Esophagus (tissue), 2 donors: Measurements from ENCODE around the gene SLC25A38. TPM values are rescaled to one million over a fixed set of nuclear protein-coding genes. Genes with fewer than 3 reads are reported as not detected.

Experiments
- H3K27ac ChIP-seq, 2 donors: one replicate each; pipeline ENCODE4 v1.5.1; 2013; ENCODE audit warnings: low read depth in 2 of 2, mild to moderate bottlenecking in 2 of 2, inconsistent platforms in 1 of 2, low read length in 1 of 2, moderate library complexity in 1 of 2
- H3K27me3 ChIP-seq, 2 donors: one replicate each; pipeline ENCODE4 v1.6.1; 2013; ENCODE audit warnings: low read length in 2 of 2, control low read depth in 1 of 2, mild to moderate bottlenecking in 1 of 2; ENCODE audit not compliant: insufficient read depth in 2 of 2, control insufficient read depth in 1 of 2
- H3K36me3 ChIP-seq, 2 donors: one replicate each; pipeline ENCODE4 v1.6.1; 2013; ENCODE audit warnings: low read length in 1 of 2; ENCODE audit not compliant: control insufficient read depth in 2 of 2, insufficient read depth in 2 of 2
- H3K4me1 ChIP-seq, 2 donors: one replicate each; pipeline ENCODE4 v1.6.1; 2013; ENCODE audit warnings: low read length in 1 of 2; ENCODE audit not compliant: control insufficient read depth in 2 of 2, insufficient read depth in 2 of 2
- H3K4me3 ChIP-seq, 2 donors: one replicate each; pipeline ENCODE4 v1.5.1; 2013; ENCODE audit warnings: low read length in 2 of 2, mild to moderate bottlenecking in 2 of 2, low read depth in 1 of 2, moderate library complexity in 1 of 2
- H3K9me3 ChIP-seq, 2 donors: one replicate each; pipeline ENCODE4 v1.6.1; 2013; ENCODE audit warnings: mild to moderate bottlenecking in 2 of 2, low read depth in 1 of 2, low read length in 1 of 2, moderate library complexity in 1 of 2; ENCODE audit not compliant: control insufficient read depth in 2 of 2, insufficient read depth in 1 of 2
- WGBS, 2 donors: extraction: QIAGEN DNeasy Blood & Tissue Kit; methylation state at CpG; one replicate each; pipeline ENCODE4 v1.1.7; 2013; 5-methylcytosine and 5-hydroxymethylcytosine counted together
- polyA plus RNA-seq, 2 donors: library from polyadenylated mRNA; stranded (reverse); fragments of 200-250 nt; gene quantifications; one replicate each; pipeline ENCODE4 v1.2.3, GENCODE V29; 2013
- donor health status: healthy with polysubstance abuse.
- donor health status: Bipolar disorder and iron deficiency.

Gene SLC25A38
- polyA plus RNA-seq, 2 donors, result 9.2 to 11.9 TPM

DNA sequence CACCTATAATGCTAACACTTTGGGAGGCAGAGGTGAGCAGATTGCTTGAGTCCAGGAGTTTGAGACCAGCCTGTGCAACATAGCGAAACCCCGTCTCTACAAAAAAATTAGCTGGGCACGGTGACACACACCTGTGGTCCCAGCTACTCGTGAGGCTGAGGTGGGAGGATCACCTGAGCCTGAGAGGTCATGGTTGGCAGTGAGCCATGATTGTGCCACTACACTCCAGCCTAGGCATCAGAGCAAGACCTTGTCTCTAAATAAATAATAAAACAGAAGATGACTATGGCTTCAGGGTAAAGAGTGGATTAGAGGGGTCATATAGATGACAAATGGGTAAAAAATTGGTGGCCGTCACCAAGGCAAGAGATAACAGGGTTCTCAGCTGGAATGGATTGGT, 3.1 kb downstream of the SLC25A38 start:
- WGBS, 2 donors, result 75 to 78% methylated on average over 5 of the region's 5 CpGs
- Histone ChIP-seq H3K36me3 (peaks cover 2 to 6% of the 10 kb centered on the region in 2 donors), H3K27me3 (no peaks in the 10 kb centered on the region), H3K4me1 (peaks cover 0 to 4% of the 10 kb centered on the region in 2 donors), H3K4me3 (no peak overlapping the region), H3K9me3 (no peaks in the 10 kb centered on the region), H3K27ac (no peak overlapping the region)

DNA sequence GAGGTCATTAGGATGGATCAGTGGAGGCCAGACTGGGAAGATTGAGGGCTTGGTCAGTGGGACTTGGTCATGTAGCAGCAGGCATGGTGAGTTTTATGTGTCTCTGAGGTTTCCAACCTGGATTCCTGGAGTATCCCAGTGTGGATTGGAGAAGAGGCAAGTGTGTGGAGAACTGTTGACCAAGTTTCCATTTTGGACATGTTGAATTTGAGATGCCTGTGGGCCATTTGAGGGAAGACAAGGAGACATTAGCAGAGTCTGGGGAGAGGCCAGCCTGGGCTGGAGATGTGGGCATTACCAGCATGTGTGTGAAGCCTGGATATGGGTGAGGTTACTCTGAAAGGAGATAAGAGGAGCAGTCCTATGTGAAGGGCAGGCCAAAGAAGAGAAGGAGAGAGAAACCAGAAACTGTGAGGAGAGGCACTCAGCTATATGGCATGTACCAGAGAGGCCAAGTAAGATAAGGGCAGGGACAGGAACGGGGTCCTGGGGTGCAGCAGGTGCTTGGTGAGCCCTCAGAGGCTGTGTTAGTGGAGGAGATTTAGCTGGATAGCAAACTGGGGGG, 4.3 kb downstream of the SLC25A38 start:
- 89 to 94% methylated on average over 1 of the region's 1 CpG for WGBS, 2 donors

DNA sequence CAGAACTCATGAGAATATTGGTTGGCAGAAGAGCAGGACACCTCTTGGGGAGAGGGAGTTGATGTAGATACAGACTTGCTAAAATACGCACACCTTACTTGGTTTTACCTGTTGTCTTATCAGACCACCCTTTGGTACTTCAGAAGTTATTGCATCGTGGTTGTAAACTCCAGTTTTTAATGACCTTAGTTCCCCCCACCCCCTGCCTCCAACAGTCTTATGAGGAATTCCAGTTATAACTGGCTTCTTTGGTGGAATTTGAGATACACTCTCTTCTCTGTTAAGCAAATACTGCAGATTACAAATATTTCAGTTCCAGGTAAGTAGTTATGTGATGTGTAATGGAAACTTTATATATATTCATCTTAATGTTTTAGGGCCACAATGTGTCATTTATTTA, 5.0 kb downstream of the SLC25A38 start:
- Histone ChIP-seq H3K9me3 (no peaks in the 10 kb centered on the region), H3K4me3 (no peak overlapping the region), H3K4me1 (peaks cover 0 to 4% of the 10 kb centered on the region in 2 donors), H3K27ac (no peak overlapping the region), H3K27me3 (no peaks in the 10 kb centered on the region), H3K36me3 (peaks cover 4 to 14% of the 10 kb centered on the region in 2 donors)
- WGBS, 2 donors, result 63 to 88% methylated on average over 2 of the region's 2 CpGs

More for the DNA sequence above, 4.3 kb downstream of the SLC25A38 start:
- H3K4me1 ChIP-seq, result peaks cover 0 to 4% of the 10 kb centered on the region in 2 donors
- no peaks in the 10 kb centered on the region for H3K27me3 ChIP-seq
- peaks cover 4 to 13% of the 10 kb centered on the region in 2 donors for H3K36me3 ChIP-seq
- H3K27ac ChIP-seq, result no peak overlapping the region
- no peak overlapping the region for H3K4me3 ChIP-seq
- H3K9me3 ChIP-seq, result no peaks in the 10 kb centered on the region

DNA sequence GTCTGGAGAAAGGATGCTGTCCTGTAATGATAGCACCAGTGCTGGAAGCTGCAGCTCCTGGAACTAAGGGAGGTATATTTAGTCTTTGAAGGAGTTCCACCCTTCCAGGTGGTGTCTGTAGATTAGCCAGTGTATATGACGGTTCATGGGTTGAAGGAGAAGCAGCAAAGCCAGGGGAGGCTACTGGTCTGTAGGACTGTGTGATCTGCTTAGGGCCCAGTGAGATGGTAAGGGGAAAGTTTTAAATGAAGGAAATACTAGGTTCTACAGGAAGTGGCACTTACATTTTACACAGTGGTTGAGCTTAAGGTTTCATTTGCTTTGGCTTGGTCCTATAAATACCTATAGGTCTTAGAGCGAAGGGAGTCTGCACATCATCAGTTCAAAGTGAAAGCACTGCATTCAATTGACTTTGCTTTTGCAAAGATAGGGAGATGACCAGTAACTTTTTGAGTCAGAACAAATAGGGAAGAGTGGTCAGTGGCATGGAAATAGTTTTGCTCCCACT, 5.6 kb downstream of the SLC25A38 start:
- Histone ChIP-seq H3K27me3 (no peaks in the 10 kb centered on the region), H3K36me3 (peaks cover 4 to 14% of the 10 kb centered on the region in 2 donors), H3K4me3 (no peak overlapping the region), H3K27ac (no peak overlapping the region), H3K4me1 (peaks cover 0 to 4% of the 10 kb centered on the region in 2 donors), H3K9me3 (no peaks in the 10 kb centered on the region)
- 84 to 87% methylated on average over 2 of the region's 2 CpGs for WGBS, 2 donors

DNA sequence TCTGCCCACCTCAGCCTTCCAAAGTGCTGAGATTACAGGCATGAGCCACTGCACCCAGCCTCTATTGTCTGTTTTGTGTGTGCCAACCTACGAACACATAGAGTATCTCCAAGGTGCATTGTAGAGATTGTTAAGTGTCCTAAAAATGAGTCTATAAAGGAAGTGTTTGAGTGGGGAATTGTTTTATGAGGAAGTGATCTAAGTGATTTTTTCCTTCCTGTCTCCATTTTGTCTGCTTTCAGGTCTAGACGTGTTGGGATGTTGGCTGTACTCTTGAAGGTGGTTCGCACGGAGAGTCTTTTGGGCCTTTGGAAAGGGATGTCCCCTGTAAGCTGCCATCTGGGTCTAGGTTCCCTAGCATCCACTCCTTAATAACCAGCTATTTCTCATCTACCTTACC, 7.0 kb downstream of the SLC25A38 start:
- Histone ChIP-seq H3K27ac (no peak overlapping the region), H3K36me3 (peaks cover 6 to 14% of the 10 kb centered on the region in 2 donors), H3K9me3 (no peaks in the 10 kb centered on the region), H3K4me3 (no peak overlapping the region), H3K27me3 (no peaks in the 10 kb centered on the region), H3K4me1 (peaks cover 0 to 4% of the 10 kb centered on the region in 2 donors)
- WGBS, 2 donors, result 80 to 82% methylated on average over 4 of the region's 4 CpGs

DNA sequence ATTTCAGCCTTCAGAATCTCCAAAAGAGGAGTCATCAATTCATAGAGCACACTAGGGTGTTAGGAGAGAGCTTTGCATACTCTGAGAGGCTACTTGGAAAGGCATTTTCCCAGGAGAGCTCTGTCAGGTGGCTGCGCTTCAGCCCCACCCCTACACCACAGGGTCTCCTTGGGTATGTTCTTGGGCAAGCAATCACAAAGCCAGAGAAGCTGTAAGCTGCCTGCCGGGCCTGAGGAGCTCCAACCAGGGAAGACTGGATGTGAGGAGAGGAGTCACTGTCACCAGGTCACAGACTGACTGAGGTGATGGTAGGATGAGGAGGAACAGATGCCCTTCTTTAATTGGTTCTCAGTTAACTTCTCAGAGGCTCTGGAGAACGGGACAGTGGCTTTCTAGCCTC, 13.5 kb downstream of the SLC25A38 start:
- H3K36me3 ChIP-seq, result peaks cover 5 to 8% of the 10 kb centered on the region in 2 donors
- WGBS, 2 donors, result 90 to 94% methylated on average over 3 of the region's 3 CpGs
- H3K9me3 ChIP-seq, result no peaks in the 10 kb centered on the region

DNA sequence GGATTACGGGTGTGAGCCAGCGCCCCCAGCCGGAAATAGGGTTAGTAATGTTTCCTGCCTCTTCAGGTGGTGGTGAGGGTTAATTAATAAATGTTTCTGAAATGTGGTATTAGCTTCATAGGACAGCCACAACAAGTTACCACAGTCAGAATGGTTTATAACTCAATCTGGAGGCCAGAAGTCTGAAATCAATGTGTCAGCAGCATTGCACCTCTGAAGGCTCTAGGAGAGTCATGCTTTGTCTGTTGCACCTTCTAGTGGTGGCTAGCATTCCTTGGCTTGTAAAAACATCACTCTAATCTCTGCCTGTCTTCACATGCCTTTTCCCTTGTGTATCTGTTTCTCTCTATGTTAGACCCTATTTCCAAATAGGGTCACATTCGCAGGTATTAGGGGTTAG, 15.5 kb downstream of the SLC25A38 start:
- 82 to 95% methylated on average over 4 of the region's 4 CpGs for WGBS, 2 donors
- H3K9me3 ChIP-seq, result no peaks in the 10 kb centered on the region
- no peaks in the 10 kb centered on the region for H3K4me1 ChIP-seq
- H3K4me3 ChIP-seq, result no peak overlapping the region
- no peak overlapping the region for H3K27ac ChIP-seq
- peaks cover 0 to 8% of the 10 kb centered on the region in 2 donors for H3K36me3 ChIP-seq
- no peaks in the 10 kb centered on the region for H3K27me3 ChIP-seq

More for the DNA sequence above, 13.5 kb downstream of the SLC25A38 start:
- no peak overlapping the region for H3K27ac ChIP-seq
- H3K4me3 ChIP-seq, result no peak overlapping the region
- H3K27me3 ChIP-seq, result no peaks in the 10 kb centered on the region
- H3K4me1 ChIP-seq, result no peaks in the 10 kb centered on the region

DNA sequence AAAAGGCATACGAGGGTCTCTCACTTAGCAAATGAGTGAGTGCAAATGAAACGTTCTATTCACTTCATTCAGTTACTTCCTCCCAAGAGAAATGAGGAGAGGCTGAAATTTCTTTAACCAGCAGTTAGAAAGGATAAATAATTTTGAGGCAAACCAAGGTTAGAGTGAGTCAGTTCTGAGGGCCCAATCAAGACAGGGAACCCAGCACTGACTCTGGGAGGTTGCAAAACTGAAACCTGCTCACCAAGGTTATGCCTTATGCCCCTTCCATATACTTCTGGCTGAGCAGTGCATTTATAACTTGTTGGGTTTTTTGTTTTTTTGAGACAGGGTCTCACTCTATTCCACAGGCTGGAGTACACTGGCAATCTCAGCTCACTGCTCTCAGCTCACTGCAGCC, 18.8 kb downstream of the SLC25A38 start:
- Histone ChIP-seq H3K9me3 (no peaks in the 10 kb centered on the region), H3K4me1 (no peaks in the 10 kb centered on the region), H3K27ac (no peak overlapping the region), H3K27me3 (no peaks in the 10 kb centered on the region), H3K36me3 (peaks cover 0 to 4% of the 10 kb centered on the region in 2 donors), H3K4me3 (no peak overlapping the region)
- whole genome bisulfite sequencing, 2 donors, result 52 to 54% methylated on average over 2 of the region's 2 CpGs

DNA sequence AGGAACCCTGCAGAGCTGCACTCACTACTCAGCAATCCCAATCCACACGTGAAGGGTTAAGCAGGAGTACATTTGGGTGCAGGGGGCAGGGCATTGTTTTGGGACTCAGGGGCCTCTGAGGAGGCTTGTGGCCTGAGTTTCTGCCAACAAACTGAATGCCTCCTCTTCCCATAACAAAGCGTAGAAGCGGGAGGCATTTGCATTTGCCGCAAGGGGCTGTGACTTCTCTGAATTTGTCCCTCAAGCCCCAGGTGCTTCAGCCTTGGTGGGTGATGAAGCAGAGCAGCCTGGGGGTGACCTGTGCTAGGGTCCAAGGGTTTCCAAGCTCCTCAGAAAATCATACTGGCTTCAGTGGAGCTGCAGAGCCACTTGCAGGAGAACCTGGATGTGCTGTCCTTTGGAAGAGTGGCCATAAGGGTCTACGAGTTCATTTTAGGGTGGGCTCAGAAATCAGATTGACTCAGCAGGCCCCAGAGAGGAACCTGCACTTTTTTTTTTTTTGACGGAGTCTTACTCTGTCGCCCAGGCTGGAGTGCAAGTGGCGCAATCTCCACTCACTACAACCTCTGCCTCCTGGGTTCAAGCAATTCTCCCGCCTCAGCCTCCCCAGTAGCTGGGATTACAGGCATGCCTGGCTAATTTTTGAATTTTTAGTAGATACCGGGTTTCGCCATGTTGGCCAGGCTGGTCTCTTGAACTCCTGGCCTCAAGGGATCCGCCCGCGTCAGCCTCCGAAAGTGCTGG, 21.9 kb downstream of the SLC25A38 start:
- H3K4me3 ChIP-seq, result no peak overlapping the region
- H3K9me3 ChIP-seq, result no peaks in the 10 kb centered on the region
- H3K4me1 ChIP-seq, result no peaks in the 10 kb centered on the region
- peaks cover 6% of the 10 kb centered on the region in 2 donors for H3K36me3 ChIP-seq
- no peak overlapping the region for H3K27ac ChIP-seq
- 89 to 93% methylated on average over 15 of the region's 15 CpGs for WGBS, 2 donors
- no peaks in the 10 kb centered on the region for H3K27me3 ChIP-seq
